ENCODE measurements around the gene HSD17B12. TPM values are rescaled to one million over a fixed set of nuclear protein-coding genes. Genes with fewer than 3 reads are reported as not detected.

HSD17B12 gene
- total and polyA plus RNA-seq, 2 experiments from 2014 or later: 128 to 168 TPM

DNA sequence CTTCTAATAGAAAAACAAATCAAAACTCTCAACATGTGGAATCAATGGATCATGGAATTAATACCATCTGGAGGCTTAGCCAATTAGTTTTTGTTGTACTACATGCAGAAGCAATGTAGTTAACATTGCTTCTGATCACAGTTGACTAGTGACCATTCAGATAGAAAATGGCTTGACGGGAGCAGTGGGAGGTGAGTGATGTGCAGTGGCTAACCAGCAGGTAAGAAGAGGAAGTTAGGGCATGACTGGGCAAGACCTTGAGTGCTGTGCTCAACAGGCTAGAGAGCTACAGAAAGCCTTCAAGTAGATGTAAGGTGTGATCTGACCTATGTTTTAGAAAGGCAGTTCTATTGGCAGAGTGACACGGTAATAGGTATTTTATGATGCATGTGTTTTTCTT, 139.4 kb downstream of the HSD17B12 start (continued):
- TF ChIP-seq, protein P1, sequence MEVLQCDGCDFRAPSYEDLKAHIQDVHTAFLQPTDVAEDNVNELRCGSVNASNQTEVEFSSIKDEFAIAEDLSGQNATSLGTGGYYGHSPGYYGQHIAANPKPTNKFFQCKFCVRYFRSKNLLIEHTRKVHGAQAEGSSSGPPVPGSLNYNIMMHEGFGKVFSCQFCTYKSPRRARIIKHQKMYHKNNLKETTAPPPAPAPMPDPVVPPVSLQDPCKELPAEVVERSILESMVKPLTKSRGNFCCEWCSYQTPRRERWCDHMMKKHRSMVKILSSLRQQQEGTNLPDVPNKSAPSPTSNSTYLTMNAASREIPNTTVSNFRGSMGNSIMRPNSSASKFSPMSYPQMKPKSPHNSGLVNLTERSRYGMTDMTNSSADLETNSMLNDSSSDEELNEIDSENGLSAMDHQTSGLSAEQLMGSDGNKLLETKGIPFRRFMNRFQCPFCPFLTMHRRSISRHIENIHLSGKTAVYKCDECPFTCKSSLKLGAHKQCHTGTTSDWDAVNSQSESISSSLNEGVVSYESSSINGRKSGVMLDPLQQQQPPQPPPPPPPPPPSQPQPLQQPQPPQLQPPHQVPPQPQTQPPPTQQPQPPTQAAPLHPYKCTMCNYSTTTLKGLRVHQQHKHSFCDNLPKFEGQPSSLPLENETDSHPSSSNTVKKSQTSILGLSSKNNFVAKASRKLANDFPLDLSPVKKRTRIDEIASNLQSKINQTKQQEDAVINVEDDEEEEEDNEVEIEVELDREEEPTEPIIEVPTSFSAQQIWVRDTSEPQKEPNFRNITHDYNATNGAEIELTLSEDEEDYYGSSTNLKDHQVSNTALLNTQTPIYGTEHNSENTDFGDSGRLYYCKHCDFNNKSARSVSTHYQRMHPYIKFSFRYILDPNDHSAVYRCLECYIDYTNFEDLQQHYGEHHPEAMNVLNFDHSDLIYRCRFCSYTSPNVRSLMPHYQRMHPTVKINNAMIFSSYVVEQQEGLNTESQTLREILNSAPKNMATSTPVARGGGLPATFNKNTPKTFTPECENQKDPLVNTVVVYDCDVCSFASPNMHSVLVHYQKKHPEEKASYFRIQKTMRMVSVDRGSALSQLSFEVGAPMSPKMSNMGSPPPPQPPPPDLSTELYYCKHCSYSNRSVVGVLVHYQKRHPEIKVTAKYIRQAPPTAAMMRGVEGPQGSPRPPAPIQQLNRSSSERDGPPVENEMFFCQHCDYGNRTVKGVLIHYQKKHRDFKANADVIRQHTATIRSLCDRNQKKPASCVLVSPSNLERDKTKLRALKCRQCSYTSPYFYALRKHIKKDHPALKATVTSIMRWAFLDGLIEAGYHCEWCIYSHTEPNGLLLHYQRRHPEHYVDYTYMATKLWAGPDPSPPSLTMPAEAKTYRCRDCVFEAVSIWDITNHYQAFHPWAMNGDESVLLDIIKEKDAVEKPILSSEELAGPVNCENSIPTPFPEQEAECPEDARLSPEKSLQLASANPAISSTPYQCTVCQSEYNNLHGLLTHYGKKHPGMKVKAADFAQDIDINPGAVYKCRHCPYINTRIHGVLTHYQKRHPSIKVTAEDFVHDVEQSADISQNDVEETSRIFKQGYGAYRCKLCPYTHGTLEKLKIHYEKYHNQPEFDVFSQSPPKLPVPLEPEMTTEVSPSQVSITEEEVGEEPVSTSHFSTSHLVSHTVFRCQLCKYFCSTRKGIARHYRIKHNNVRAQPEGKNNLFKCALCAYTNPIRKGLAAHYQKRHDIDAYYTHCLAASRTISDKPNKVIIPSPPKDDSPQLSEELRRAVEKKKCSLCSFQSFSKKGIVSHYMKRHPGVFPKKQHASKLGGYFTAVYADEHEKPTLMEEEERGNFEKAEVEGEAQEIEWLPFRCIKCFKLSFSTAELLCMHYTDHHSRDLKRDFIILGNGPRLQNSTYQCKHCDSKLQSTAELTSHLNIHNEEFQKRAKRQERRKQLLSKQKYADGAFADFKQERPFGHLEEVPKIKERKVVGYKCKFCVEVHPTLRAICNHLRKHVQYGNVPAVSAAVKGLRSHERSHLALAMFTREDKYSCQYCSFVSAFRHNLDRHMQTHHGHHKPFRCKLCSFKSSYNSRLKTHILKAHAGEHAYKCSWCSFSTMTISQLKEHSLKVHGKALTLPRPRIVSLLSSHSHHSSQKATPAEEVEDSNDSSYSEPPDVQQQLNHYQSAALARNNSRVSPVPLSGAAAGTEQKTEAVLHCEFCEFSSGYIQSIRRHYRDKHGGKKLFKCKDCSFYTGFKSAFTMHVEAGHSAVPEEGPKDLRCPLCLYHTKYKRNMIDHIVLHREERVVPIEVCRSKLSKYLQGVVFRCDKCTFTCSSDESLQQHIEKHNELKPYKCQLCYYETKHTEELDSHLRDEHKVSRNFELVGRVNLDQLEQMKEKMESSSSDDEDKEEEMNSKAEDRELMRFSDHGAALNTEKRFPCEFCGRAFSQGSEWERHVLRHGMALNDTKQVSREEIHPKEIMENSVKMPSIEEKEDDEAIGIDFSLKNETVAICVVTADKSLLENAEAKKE (CRISPR knock-in tag; IDR thresholded peaks at IDR 0.05): no peak
- TF ChIP-seq STAT1 (IDR thresholded peaks at IDR 0.05; ENCODE audit: unreplicated experiment) (no peak), ZNF331 (CRISPR knock-in tag; IDR thresholded peaks at IDR 0.05; ENCODE audit: low read depth) (no peak), EZH2 (IDR thresholded peaks at IDR 0.05; ENCODE audit: low read depth, unreplicated experiment) (no peak)
- TF ChIP-seq, protein P2, sequence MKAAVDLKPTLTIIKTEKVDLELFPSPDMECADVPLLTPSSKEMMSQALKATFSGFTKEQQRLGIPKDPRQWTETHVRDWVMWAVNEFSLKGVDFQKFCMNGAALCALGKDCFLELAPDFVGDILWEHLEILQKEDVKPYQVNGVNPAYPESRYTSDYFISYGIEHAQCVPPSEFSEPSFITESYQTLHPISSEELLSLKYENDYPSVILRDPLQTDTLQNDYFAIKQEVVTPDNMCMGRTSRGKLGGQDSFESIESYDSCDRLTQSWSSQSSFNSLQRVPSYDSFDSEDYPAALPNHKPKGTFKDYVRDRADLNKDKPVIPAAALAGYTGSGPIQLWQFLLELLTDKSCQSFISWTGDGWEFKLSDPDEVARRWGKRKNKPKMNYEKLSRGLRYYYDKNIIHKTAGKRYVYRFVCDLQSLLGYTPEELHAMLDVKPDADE (IDR thresholded peaks at IDR 0.05): no peak

DNA sequence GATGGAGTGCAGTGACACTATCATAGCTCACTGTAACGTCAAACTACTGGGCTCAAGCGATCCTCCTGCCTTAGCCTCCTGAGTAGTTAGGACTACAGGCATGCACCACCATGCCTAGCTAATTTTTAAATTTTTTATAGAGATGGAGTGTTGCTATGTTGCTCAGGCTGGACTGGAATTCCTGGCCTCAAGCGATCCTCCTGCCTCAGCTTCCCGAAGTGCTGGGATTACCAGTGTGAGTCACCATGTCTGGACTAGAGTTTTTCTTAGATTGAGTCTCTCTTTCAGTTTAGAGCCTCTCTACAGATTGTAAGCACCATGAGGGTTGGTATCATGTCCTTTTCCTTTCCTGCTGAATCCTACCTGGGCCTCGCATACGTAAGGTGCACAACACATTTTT, 142.8 kb downstream of the HSD17B12 start:
- Mint-ChIP-seq H3K27me3 (ENCODE audit: insufficient read depth, low read depth, poor library complexity) (no peaks in the 10 kb centered on the region), H3K36me3 (ENCODE audit: low read depth) (peaks cover 36% of the 10 kb centered on the region), H3K4me3 (no peak overlapping the region), H3K9me3 (no peaks in the 10 kb centered on the region; the same call in 2 of the 3 replicates), H3K27ac (no peak overlapping the region), H3K4me1 (no peaks in the 10 kb centered on the region; the same call in 2 of the 3 replicates)
- no peak overlapping the region for H3K4me3 ChIP-seq
- H3K36me3 ChIP-seq (ENCODE audit: insufficient read depth): no peaks in the 10 kb centered on the region; the same call in 1 of the 2 replicates
- no peak for DNase-seq (ENCODE audit: low spot score)
- H3K9me2 ChIP-seq (ENCODE audit: insufficient read depth): no peaks in the 10 kb centered on the region
- no peak for ATAC-seq
- H4K20me1 ChIP-seq (replicated peaks; ENCODE audit: insufficient read depth): no peaks in the 10 kb centered on the region
- H3K27ac ChIP-seq (ENCODE audit: low read depth): no peak overlapping the region
- TF ChIP-seq ZNF331 (CRISPR knock-in tag; IDR thresholded peaks at IDR 0.05; ENCODE audit: low read depth) (no peak), EZH2 (IDR thresholded peaks at IDR 0.05; ENCODE audit: low read depth, unreplicated experiment) (no peak), JUNB (IDR thresholded peaks at IDR 0.05; ENCODE audit: unreplicated experiment) (no peak), STAT1 (IDR thresholded peaks at IDR 0.05; ENCODE audit: unreplicated experiment) (no peak), CREB1 (CRISPR knock-in tag; IDR thresholded peaks at IDR 0.05; ENCODE audit: low read depth) (no peak)
- TF ChIP-seq, protein P3, sequence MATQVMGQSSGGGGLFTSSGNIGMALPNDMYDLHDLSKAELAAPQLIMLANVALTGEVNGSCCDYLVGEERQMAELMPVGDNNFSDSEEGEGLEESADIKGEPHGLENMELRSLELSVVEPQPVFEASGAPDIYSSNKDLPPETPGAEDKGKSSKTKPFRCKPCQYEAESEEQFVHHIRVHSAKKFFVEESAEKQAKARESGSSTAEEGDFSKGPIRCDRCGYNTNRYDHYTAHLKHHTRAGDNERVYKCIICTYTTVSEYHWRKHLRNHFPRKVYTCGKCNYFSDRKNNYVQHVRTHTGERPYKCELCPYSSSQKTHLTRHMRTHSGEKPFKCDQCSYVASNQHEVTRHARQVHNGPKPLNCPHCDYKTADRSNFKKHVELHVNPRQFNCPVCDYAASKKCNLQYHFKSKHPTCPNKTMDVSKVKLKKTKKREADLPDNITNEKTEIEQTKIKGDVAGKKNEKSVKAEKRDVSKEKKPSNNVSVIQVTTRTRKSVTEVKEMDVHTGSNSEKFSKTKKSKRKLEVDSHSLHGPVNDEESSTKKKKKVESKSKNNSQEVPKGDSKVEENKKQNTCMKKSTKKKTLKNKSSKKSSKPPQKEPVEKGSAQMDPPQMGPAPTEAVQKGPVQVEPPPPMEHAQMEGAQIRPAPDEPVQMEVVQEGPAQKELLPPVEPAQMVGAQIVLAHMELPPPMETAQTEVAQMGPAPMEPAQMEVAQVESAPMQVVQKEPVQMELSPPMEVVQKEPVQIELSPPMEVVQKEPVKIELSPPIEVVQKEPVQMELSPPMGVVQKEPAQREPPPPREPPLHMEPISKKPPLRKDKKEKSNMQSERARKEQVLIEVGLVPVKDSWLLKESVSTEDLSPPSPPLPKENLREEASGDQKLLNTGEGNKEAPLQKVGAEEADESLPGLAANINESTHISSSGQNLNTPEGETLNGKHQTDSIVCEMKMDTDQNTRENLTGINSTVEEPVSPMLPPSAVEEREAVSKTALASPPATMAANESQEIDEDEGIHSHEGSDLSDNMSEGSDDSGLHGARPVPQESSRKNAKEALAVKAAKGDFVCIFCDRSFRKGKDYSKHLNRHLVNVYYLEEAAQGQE (IDR thresholded peaks at IDR 0.05; ENCODE audit: unreplicated experiment): no peak
- TF ChIP-seq, protein P2 (IDR thresholded peaks at IDR 0.05): no peak
- no peaks in the 10 kb centered on the region for H3K27me3 ChIP-seq (ENCODE audit: insufficient read depth)
- H2AFZ ChIP-seq: no peak overlapping the region
- no peaks in the 10 kb centered on the region for H3K4me1 ChIP-seq (ENCODE audit: insufficient read depth)
- no peaks in the 10 kb centered on the region for H3F3A ChIP-seq (replicated peaks; ENCODE audit: low read depth)
- H3K4me2 ChIP-seq: no peak overlapping the region
- peaks cover 17% of the 10 kb centered on the region for H3K79me2 ChIP-seq (replicated peaks; ENCODE audit: insufficient read depth)

Measured in GM23338 (cell line).